Esophagus muscularis mucosa (tissue), 4 donors: ENCODE data around the gene LSM3. TPM values are rescaled to one million over a fixed set of nuclear protein-coding genes. Genes with fewer than 3 reads are reported as not detected.
A peak's percentile ranks its signal among the peaks of the same experiment; 100 is the strongest.

Experiments used
- DNase-seq: peaks from one replicate; pipeline ENCODE4 v3.0.0-alpha.2; 2017; ENCODE audit errors: extremely low spot score
- H3K27ac ChIP-seq, 4 donors: fragments of 200-600 bp; sonication (generic); replicated peaks in 1 of 4; 1 replicate in 3 of 4; 2 replicates in 1 of 4; pipeline ENCODE4 v1.5.1; 2016 to 2019; ENCODE audit warnings: mild to moderate bottlenecking in 1 of 4
- H3K27me3 ChIP-seq, 4 donors: fragments of 200-600 bp; sonication (generic); one replicate each; pipeline versions ENCODE4 v1.5.1 to v1.6.0; 2016 to 2019
- H3K36me3 ChIP-seq, 4 donors: fragments of 200-600 bp; sonication (generic); one replicate each; pipeline ENCODE4 v1.5.1; 2016 to 2019
- H3K4me1 ChIP-seq, 4 donors: fragments of 200-600 bp; sonication (generic); one replicate each; pipeline ENCODE4 v1.5.1; 2016 to 2019
- H3K4me3 ChIP-seq, 4 donors: fragments of 200-600 bp; sonication (generic); 1 replicate in 2 of 4; 2 replicates in 2 of 4; pipeline ENCODE4 v1.5.1; 2016 to 2019; ENCODE audit warnings: mild to moderate bottlenecking in 4 of 4, moderate library complexity in 1 of 4
- H3K9me3 ChIP-seq, 4 donors: fragments of 200-600 bp; sonication (generic); 1 replicate in 3 of 4; 2 replicates in 1 of 4; pipeline ENCODE4 v1.5.1; 2016 to 2019
- EP300 ChIP-seq: sonication (generic); formaldehyde crosslinking; IDR thresholded peaks from one replicate; pipeline ENCODE4 v1.6.1; 2017; ENCODE audit warnings: antibody characterized with exemption
- POLR2A ChIP-seq: fragments of 450-650 bp; IDR thresholded peaks from one replicate; pipeline ENCODE4 v1.6.1; 2017; ENCODE audit warnings: antibody characterized with exemption, moderate library complexity, mild to moderate bottlenecking, low read depth
- POLR2AphosphoS5 ChIP-seq, 2 donors: sonication (generic); formaldehyde crosslinking; IDR thresholded peaks; one replicate each; pipeline ENCODE4 v1.6.1; 2017; ENCODE audit warnings: antibody characterized with exemption in 2 of 2
- WGBS: methylation state at CpG from one replicate; pipeline ENCODE4 v1.1.5; 2018; 5-methylcytosine and 5-hydroxymethylcytosine counted together
- intact Hi-C: fragments of 100-400 bp; cut with DNase I; formaldehyde crosslinking; loops from one replicate; pipeline ENCODE4 v1.15.1; 2023
- total RNA-seq, 4 donors: library from RNA; depleted of rRNA; stranded (reverse); fragments of >200 nt; gene quantifications; one replicate each; pipeline versions ENCODE4 v1.1.0 to v1.2.1, GENCODE V29; 2016
- TF ChIP-seq, protein P1 (sequence below), 3 experiments: fragments of 200-600 bp in 2 of 3; fragments of 450-650 bp in 1 of 3; sonication (generic) in 2 of 3; IDR thresholded peaks; one replicate each; pipeline ENCODE4 v1.5.1; 2017 to 2019; ENCODE audit warnings: antibody characterized with exemption in 3 of 3, mild to moderate bottlenecking in 2 of 3, moderate library complexity in 1 of 3

The LSM3 gene
- total RNA-seq, 4 donors from 2014 or later, result 8.0 to 12.0 (median 9.6) TPM

DNA sequence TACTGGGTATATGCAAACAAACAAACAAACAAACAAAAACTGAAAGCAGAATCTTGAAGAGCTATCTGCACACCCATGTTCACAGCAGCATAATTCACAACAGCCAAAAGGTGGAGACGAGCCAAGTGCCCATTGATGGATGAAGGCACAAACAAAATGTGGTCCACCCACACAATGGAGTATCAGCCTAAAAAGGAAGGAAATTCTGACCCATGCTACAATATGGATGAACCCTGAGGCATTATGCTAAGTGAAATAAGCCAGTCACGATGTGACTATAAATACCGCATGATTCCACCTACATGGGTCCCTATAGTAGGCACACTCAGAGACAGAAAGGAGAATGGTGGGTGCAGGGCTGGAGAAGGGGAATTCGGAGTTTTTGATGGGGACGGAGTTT is 24.3 kb upstream of the LSM3 start:
- Histone ChIP-seq H3K4me3 (no peak overlapping the region), H3K36me3 (peaks cover 26 to 91% (median 80%) of the 10 kb centered on the region in 4 donors), H3K27ac (no peak overlapping the region), H3K9me3 (no peaks in the 10 kb centered on the region), H3K4me1 (no peaks in the 10 kb centered on the region), H3K27me3 (no peaks in the 10 kb centered on the region)
- intact Hi-C loops, result no loop called here
- TF ChIP-seq EP300, result no peak
- TF ChIP-seq, protein P1, sequence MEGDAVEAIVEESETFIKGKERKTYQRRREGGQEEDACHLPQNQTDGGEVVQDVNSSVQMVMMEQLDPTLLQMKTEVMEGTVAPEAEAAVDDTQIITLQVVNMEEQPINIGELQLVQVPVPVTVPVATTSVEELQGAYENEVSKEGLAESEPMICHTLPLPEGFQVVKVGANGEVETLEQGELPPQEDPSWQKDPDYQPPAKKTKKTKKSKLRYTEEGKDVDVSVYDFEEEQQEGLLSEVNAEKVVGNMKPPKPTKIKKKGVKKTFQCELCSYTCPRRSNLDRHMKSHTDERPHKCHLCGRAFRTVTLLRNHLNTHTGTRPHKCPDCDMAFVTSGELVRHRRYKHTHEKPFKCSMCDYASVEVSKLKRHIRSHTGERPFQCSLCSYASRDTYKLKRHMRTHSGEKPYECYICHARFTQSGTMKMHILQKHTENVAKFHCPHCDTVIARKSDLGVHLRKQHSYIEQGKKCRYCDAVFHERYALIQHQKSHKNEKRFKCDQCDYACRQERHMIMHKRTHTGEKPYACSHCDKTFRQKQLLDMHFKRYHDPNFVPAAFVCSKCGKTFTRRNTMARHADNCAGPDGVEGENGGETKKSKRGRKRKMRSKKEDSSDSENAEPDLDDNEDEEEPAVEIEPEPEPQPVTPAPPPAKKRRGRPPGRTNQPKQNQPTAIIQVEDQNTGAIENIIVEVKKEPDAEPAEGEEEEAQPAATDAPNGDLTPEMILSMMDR (IDR thresholded peaks at IDR 0.05), result no peak
- TF ChIP-seq POLR2AphosphoS5 (IDR thresholded peaks at IDR 0.05), result no peak
- TF ChIP-seq POLR2A, result no peak
- DNase-seq, result peak; percentile 64
- 86% methylated on average over 5 of the region's 5 CpGs for WGBS

DNA sequence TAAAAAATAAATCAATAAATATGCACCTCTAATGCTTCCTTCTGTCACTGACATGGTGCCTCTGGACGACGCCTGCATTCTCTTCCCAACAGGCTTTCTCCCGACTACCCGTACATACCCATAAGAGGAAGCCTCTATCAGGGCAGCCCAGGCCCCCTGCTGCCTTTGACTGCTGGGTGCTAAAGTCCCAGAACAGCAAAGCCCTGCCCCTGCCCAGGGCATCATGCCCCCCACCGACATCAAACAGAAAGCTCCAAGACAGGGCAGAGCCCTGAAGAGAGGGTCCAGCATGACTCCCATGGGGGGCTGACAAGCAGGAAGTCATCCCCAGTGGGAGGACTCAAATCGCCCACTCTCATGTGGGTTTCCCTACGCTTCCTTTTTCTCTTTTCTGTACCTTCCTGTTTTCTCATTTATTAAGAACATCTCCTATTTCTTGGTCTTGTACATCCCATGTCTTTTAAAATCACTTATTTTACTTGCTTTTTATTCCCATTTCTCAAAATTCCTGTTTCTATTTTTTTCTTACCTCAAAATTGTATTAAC is 23.6 kb upstream of the LSM3 start:
- peak; percentile 70 for DNase-seq
- Histone ChIP-seq H3K4me1 (no peaks in the 10 kb centered on the region), H3K4me3 (no peak overlapping the region), H3K27ac (no peak overlapping the region), H3K9me3 (no peaks in the 10 kb centered on the region), H3K27me3 (no peaks in the 10 kb centered on the region), H3K36me3 (peaks cover 33 to 93% (median 81%) of the 10 kb centered on the region in 4 donors)
- intact Hi-C loops, result no loop called here
- TF ChIP-seq EP300, result no peak
- TF ChIP-seq, protein P1 (IDR thresholded peaks at IDR 0.05), result no peak
- TF ChIP-seq POLR2AphosphoS5 (IDR thresholded peaks at IDR 0.05), result no peak
- TF ChIP-seq POLR2A, result no peak
- WGBS, result 91% methylated on average over 7 of the region's 7 CpGs

DNA sequence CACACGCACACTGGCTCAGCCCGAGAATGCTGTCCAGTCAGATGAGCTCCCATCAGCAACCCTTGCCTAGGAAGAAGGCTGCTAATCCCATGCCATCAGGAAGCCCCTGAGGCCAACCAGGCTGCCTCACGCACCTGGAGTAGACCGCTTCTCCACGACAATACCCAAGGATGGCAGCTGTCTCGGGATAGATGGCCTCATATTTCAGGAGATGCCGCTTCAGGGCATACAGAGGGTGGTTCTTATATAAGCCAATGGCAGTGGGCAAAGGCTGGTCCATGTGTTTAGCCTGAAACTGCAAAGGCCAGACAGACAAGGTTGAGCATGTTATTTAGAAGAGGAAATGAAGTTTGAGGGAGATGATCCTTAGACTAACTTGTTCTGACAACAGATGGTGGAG is 22.4 kb upstream of the LSM3 start:
- WGBS, result 94% methylated on average over 7 of the region's 7 CpGs
- Histone ChIP-seq H3K9me3 (peaks cover 0 to 5% (median 2%) of the 10 kb centered on the region in 4 donors), H3K36me3 (peaks cover 45 to 95% (median 86%) of the 10 kb centered on the region in 4 donors), H3K27me3 (no peaks in the 10 kb centered on the region), H3K27ac (no peak overlapping the region), H3K4me1 (no peaks in the 10 kb centered on the region), H3K4me3 (no peak overlapping the region)
- intact Hi-C loops, result no loop called here
- DNase-seq, result peak; percentile 66
- TF ChIP-seq POLR2A, result no peak
- TF ChIP-seq, protein P1 (IDR thresholded peaks at IDR 0.05), result no peak
- no peak for TF ChIP-seq POLR2AphosphoS5 (IDR thresholded peaks at IDR 0.05)

DNA sequence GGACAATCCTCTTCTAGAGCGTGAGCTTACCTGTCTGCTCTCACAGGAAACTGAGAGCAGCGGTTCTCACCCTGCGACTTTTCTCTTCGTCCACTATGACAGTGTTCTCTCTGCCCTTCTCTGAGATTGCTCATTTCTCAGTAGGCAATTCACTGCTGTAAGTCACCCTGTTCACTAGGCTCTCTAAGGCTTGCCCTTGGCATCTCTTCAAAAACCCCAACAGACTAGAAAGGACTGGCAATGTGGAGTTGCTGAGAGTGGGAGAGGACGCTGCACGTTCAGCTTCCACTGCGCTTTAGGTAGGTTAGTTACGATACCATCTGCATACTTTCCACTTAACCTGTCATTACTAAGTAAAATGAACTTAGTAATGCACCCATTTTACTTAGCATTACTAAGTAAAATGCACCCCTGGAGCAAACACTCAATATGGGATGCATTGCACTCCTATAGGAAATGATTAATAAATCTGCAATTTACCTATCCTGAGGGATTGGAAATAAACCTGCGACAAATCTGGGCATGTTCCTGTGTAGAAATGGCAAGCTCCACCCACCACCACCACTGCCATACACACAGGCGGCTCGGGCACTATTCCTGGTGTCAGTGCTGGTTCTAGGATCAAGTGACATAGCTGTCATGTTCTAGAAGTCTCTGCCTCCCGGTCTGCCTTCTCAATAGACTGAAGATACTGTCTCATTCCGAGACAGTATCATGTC is 21.6 kb upstream of the LSM3 start:
- peak; percentile 24 for DNase-seq
- Histone ChIP-seq H3K36me3 (peaks cover 53 to 95% (median 85%) of the 10 kb centered on the region in 4 donors), H3K9me3 (peaks cover 0 to 13% (median 6%) of the 10 kb centered on the region in 4 donors), H3K27ac (no peak overlapping the region), H3K4me3 (no peak overlapping the region), H3K4me1 (no peaks in the 10 kb centered on the region), H3K27me3 (no peaks in the 10 kb centered on the region)
- intact Hi-C loops, result no loop called here
- TF ChIP-seq, protein P1 (IDR thresholded peaks at IDR 0.05), result no peak
- TF ChIP-seq POLR2A (no peak), POLR2AphosphoS5 (IDR thresholded peaks at IDR 0.05) (no peak), EP300 (no peak)
- 96% methylated on average over 13 of the region's 13 CpGs for WGBS
